Psoas muscle (tissue), 8 donors: ENCODE measurements around the gene CXCL12. TPM values are rescaled to one million over a fixed set of nuclear protein-coding genes. Genes with fewer than 3 reads are reported as not detected.

Experiments used
- ATAC-seq, 4 donors: fragments of 200-7000 bp; cut with Tn5 transposase; one replicate each; pipeline ENCODE4 v1.9.1; 2020; ENCODE audit warnings: moderate library complexity in 3 of 4, mild to moderate bottlenecking in 2 of 4
- DNase-seq, 2 donors: peaks; one replicate each; pipeline ENCODE4 v3.0.0-alpha.2; 2020
- H3K27ac ChIP-seq: fragments of 200-600 bp; one replicate; pipeline ENCODE4 v1.8.0; 2022
- H3K27me3 ChIP-seq, 3 donors: fragments of 200-600 bp in 1 of 3; one replicate each; pipeline versions ENCODE4 v1.6.1 to v1.8.0; 2013 to 2022; ENCODE audit warnings: low read length in 2 of 3, mild to moderate bottlenecking in 2 of 3, moderate library complexity in 1 of 3; ENCODE audit not compliant: insufficient read depth in 3 of 3
- H3K36me3 ChIP-seq, 2 donors: fragments of 200-600 bp in 1 of 2; one replicate each; pipeline versions ENCODE4 v1.6.1 to v1.8.0; 2013 to 2022; ENCODE audit warnings: low read depth in 1 of 2, mild to moderate bottlenecking in 1 of 2, moderate library complexity in 1 of 2; ENCODE audit not compliant: insufficient read depth in 1 of 2
- H3K4me1 ChIP-seq: fragments of 200-600 bp; one replicate; pipeline ENCODE4 v1.8.0; 2022
- H3K4me3 ChIP-seq: fragments of 200-600 bp; one replicate; pipeline ENCODE4 v1.8.0; 2022; ENCODE audit warnings: mild to moderate bottlenecking
- H3K9me3 ChIP-seq: fragments of 200-600 bp; one replicate; pipeline ENCODE4 v1.8.0; 2022
- CTCF ChIP-seq: fragments of 200-600 bp; IDR thresholded peaks from one replicate; pipeline ENCODE4 v1.8.0; 2022; ENCODE audit warnings: antibody characterized with exemption
- WGBS, 3 donors: extraction: QIAGEN DNeasy Blood & Tissue Kit; methylation state at CpG; one replicate each; pipeline versions ENCODE4 v1.1.6 to v1.1.7; 2013; 5-methylcytosine and 5-hydroxymethylcytosine counted together
- intact Hi-C, 2 donors: fragments of 100-400 bp; cut with DNase I; formaldehyde crosslinking; loops; one replicate each; pipeline versions ENCODE4 v1.11.0 to v1.14.2; 2022
- polyA plus RNA-seq, 3 donors: library from polyadenylated mRNA; stranded (reverse); fragments of 200-250 nt; gene quantifications; one replicate each; pipeline ENCODE4 v1.2.3, GENCODE V29; 2013
- total RNA-seq, 4 donors: library from RNA; stranded (reverse); fragmentation: NEBNext Ultra II Directional in 2 of 4; extraction: Animal tissue kit (Norgen Biotek cat#: 25700) in 2 of 4; gene quantifications; one replicate each; pipeline versions ENCODE4 v1.2.1 to v1.2.4, GENCODE V29; 2021 to 2023
- donor health status: healthy with polysubstance abuse.
- donor health status: DM: no; HTN: no; CAD: no; lungs with moderate emphysema.
- donor health status: Bipolar disorder and iron deficiency.
- donor health status: healthy.
- donor health status: DM: yes; HTN: yes; CAD: no.
- donor health status: DM: no; HTN: no; CAD: no.
- donor health status: DM: no; HTN: no; CAD: no.
- donor health status: DM: yes; HTN: yes; CAD: no.

CXCL12 gene
- total and polyA plus RNA-seq, 7 donors: 16.1 to 84.4 (median 40.4) TPM

DNA sequence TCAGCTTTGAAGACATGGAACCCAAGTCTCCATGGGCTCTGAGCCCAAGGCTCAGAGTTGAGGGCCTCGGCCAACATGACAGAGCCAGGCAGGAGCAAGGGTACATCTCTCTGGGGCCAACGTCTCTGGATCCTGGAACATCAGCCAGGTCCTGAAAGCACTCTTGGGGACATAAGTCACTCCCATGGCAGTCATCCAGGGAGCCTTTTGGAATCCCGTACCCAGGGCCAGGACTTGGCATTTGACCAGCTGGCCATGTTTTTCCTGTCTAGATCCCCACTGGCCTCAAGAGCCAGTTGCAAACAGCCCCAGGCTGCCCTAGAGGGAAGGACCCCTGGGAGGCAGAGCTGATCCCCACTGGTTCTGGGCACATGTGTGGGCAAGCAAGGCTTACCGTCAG is 4.3 kb upstream of the CXCL12 start:
- WGBS, 3 donors: 15 to 26% (median 17%) methylated on average over 4 of the region's 4 CpGs
- intact Hi-C loops: loop anchor here in 1 of 2 donors (5.0 kb wide), 1 partner anchor 717 kb away; no protein-coding TSS in a partner anchor
- H3K36me3 ChIP-seq: no peaks in the 10 kb centered on the region

DNA sequence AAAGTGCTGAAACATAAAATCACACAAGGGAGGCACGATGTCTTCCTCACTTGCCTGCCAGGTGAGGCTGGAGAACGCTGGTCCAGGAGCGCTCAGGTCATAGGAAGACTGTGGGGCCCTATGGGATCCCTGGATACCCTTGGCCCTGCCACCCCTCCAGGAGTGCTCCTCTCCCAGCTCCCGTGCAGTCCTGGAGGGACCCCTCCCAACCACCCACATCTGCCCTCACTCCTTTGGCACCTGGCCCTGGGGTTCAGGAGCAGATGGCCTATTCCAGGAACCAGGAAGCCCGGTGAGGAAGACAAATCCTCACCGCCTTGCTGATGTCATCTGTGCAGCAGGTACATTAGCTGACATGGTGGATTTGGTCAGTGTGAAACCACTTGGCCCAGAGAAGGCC is 3.7 kb upstream of the CXCL12 start:
- no peaks in the 10 kb centered on the region for H3K27me3 ChIP-seq
- no peaks in the 10 kb centered on the region for H3K9me3 ChIP-seq
- no peak for DNase-seq
- H3K27ac ChIP-seq: no peak overlapping the region
- intact Hi-C loops: loop anchor here in 1 of 2 donors (5.0 kb wide), 1 partner anchor 716 kb away; no protein-coding TSS in a partner anchor
- peaks cover 8% of the 10 kb centered on the region for H3K4me1 ChIP-seq
- WGBS, 3 donors: 77 to 81% (median 78%) methylated on average over 6 of the region's 6 CpGs
- no peak for ATAC-seq
- H3K36me3 ChIP-seq: no peaks in the 10 kb centered on the region
- no peak for TF ChIP-seq CTCF
- no peak overlapping the region for H3K4me3 ChIP-seq

More for the DNA sequence above, 4.3 kb upstream of the CXCL12 start:
- Histone ChIP-seq H3K4me1 (peaks cover 8% of the 10 kb centered on the region), H3K27me3 (no peaks in the 10 kb centered on the region), H3K9me3 (no peaks in the 10 kb centered on the region), H3K27ac (no peak overlapping the region), H3K4me3 (no peak overlapping the region)
- ATAC-seq (no peak), DNase-seq (peak in 1 of 2 donors; percentile 27)
- no peak for TF ChIP-seq CTCF

DNA sequence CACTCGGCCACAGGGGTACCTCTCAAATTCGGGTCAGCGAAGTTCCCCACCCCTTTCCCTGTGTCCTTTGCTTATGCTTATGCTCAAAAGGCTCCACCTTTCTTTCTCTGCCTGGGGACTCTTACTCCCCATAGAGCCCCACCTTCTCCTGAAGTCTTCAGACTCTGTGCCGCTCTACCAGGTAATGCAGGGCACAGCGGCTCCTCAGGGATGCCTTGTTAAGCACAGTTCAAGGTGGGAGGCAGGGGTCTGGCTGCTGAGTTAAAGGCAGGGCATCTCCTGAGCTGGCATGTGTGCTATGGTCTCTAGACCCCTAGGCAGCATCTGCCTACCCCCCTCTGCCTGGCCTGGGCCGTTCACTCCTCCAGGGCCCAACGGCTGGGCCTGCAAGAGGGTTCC is 3.0 kb upstream of the CXCL12 start:
- Histone ChIP-seq H3K9me3 (no peaks in the 10 kb centered on the region), H3K4me1 (peaks cover 15% of the 10 kb centered on the region), H3K4me3 (no peak overlapping the region), H3K27me3 (no peaks in the 10 kb centered on the region), H3K36me3 (no peaks in the 10 kb centered on the region), H3K27ac (no peak overlapping the region)
- 90 to 96% (median 92%) methylated on average over 7 of the region's 7 CpGs for WGBS, 3 donors
- no peak for TF ChIP-seq CTCF
- DNase-seq (no peak), ATAC-seq (no peak)
- intact Hi-C loops: loop anchor here in 1 of 2 donors (2.0 to 5.0 kb wide), 2 partner anchors 77 to 716 kb away; no protein-coding TSS in a partner anchor

DNA sequence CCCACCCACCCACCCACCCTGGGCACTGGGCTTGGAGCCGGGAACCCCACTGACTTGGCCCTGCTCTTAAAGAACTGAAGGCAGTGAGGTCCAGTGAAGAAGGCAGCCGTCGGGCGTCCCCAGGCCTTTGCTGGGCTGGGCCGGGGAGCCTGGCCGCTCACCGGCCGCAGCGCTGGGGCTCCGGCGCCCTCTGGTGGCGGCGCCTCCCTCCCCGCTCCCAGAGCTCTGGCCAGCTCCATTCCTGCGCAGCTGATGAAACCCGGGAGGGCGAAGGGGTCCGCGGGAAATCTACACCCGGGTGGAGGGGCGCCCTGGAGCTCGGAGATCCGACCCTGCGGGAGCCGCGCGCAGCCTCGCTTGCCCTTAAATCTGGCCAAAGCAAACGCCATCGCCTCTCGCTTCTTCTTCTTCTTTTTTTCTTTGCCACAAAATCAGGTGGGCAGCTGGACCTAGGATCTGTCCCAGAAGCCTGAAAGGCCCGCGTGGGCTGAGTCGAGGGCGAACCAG is 1.7 kb upstream of the CXCL12 start:
- peak; percentile 91 for TF ChIP-seq CTCF
- H3K27me3 ChIP-seq: no peaks in the 10 kb centered on the region
- peak; percentile 78 to 85 (median 82) for ATAC-seq
- H3K9me3 ChIP-seq: no peaks in the 10 kb centered on the region
- 1 to 2% (median 2%) methylated on average over 29 to 35 of the region's 35 CpGs for WGBS, 3 donors
- peak overlapping the region; percentile 20 for H3K4me3 ChIP-seq
- intact Hi-C loops: loop anchor here in 1 of 2 donors (2.0 to 5.0 kb wide), 2 partner anchors 76 to 714 kb away; no protein-coding TSS in a partner anchor
- DNase-seq: peak; percentile 74 to 84
- H3K27ac ChIP-seq: no peak overlapping the region
- H3K4me1 ChIP-seq: peaks cover 26% of the 10 kb centered on the region
- H3K36me3 ChIP-seq: no peaks in the 10 kb centered on the region
